Coronary artery (tissue), 2 donors: Measurements from ENCODE around the gene KCNT1.

Source experiments
- DNase-seq: peaks from one replicate; pipeline ENCODE4 v3.0.0-alpha.2; 2017; ENCODE audit warnings: low spot score
- H3K27ac ChIP-seq, 2 donors: fragments of 200-600 bp; sonication (generic); one replicate each; pipeline ENCODE4 v1.5.1; 2016 to 2019
- H3K4me3 ChIP-seq: fragments of 200-600 bp; sonication (generic); 2 replicates; pipeline ENCODE4 v1.5.1; 2016; ENCODE audit warnings: mild to moderate bottlenecking, moderate library complexity
- CTCF ChIP-seq: fragments of 200-600 bp; sonication (generic); IDR thresholded peaks from one replicate; pipeline ENCODE4 v1.5.1; 2019; ENCODE audit warnings: antibody characterized with exemption

The KCNT1 gene

GRCh38 chr9:135813671-135814290 lies 111.8 kb downstream of the KCNT1 start:
- H3K27ac ChIP-seq: no peak overlapping the region
- H3K4me3 ChIP-seq: no peak overlapping the region
- no peak for DNase-seq
- no peak for TF ChIP-seq CTCF

GRCh38 chr9:135814421-135815095 lies 112.6 kb downstream of the KCNT1 start:
- TF ChIP-seq CTCF: no peak
- Histone ChIP-seq H3K27ac (no peak overlapping the region), H3K4me3 (no peak overlapping the region)
- no peak for DNase-seq

DNA sequence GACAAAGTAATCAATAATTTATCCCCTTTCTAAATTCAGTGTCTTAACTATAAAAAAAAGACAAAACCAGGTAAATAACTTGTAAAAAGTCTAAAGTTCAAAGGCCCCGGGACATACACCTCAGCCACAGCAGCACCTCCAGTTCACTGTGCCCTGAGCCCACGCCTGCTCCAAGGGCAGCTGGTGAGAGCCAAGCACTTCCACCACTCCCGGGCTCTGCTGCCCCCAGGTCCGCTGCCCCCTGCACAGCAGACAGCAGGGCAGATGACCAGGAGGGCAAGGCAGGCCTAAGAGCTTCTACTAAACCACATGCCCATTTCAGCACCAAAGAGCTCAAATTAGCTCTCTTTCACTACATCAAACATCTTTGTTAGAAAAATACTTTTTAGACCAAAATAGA lies 113.4 kb downstream of the KCNT1 start:
- Histone ChIP-seq H3K27ac (no peak overlapping the region), H3K4me3 (no peak overlapping the region)
- TF ChIP-seq CTCF: no peak
- no peak for DNase-seq

DNA sequence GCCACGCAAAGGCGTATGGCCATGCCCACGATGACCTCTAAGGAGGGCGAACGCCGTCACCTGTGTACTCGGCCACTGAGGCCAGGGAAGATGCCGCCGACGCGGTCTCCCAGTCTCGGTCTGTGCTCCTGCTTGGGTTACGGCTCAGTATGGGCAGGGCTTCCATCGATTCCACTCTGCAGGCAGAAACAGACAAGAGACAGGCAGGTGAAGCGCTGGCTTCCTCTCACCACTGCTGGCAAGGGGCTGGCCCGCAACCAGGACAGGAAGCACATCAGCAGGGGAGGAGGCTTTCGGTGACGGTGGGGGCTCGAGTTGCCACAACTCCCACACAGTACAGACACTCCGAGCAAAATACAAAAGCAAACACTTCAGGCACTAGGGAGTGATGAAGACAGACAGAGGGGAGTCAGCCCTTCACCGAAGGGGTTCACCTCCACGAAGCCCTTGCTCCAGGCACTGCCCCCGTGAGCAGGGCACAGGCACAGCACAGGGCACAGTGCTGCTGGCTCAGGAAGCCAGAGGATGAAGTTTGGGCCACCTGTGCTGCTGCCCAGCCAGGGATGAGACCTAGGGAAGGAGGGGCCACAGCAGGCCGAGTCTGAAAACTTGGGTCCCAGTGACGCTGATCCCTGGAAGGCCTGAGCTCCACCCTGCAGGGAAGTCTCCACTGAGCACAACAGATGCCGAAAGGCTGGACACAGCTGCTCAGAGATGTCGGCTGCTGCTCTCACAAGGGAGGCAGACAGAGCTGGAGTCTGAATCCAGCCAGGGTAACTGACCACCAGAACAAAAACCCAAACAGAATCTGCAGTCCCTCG lies 114.1 kb downstream of the KCNT1 start:
- no peak overlapping the region for H3K4me3 ChIP-seq
- TF ChIP-seq CTCF: no peak
- no peak for DNase-seq
- no peak overlapping the region for H3K27ac ChIP-seq

DNA sequence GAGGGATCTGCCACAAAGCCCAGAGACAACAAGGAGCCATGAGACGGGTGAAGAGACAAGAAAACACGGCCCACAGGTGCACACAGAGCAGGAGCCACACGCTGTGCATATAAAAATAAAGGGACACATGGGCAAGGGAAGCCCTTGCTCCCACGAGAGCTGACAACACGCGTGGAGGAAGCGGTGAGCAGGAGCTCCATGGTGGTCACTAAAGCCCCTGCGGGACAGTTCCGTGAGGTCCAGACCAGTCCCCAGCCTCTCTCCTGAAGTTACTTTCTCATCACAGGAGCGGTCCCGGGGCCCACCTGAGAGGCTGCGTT lies 114.6 kb downstream of the KCNT1 start:
- H3K4me3 ChIP-seq: no peak overlapping the region
- no peak for TF ChIP-seq CTCF
- H3K27ac ChIP-seq: no peak overlapping the region
- DNase-seq: no peak

DNA sequence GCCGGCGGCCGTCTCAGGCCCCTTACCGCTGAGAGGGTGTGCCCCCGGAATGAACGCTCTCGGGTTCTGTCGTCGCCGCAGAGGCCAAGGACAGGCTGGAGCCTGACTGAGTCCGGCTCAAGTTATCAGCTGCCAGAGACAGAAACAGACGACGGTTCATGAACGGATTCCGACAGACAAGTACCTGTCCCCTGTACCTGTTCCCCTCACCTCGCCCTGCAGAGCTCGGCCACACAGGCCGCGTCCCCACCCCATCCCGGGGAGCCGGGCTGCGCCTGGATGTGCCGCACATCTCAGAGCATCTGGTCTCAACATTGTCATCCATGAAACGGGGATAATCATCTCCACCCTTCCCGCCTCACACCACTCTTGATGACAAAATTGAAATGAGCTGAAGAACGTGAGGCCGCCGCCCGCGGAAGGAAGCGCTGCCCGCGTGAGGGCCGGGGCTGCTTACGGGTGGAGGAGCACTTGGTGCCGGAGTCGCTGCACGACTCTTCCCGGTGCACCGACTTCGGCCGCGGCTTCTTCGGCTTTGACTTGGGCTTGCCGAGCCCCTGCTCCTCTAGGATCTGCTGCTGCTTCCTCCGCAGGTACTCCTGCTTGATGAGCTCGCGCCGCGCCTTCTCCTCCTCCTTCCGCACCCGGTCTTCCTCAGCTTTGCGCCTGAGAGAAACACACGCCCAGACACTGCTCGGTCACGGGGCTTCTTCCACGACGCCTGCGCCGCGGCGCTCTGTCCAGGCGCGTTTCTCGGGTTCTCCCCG lies 116.1 kb downstream of the KCNT1 start:
- Histone ChIP-seq H3K4me3 (no peak overlapping the region), H3K27ac (no peak overlapping the region)
- no peak for TF ChIP-seq CTCF
- DNase-seq: no peak
